PC-9 (cell line): ENCODE measurements around the gene LRFN5. TPM values are rescaled to one million over a fixed set of nuclear protein-coding genes. Genes with fewer than 3 reads are reported as not detected.

Source experiments
- BruUV-seq: library from RNA; stranded (reverse); fragments of 400-500 nt; replicated peaks from 2 replicates; lab custom pipeline; 2021; lab: Mats Ljungman, UMichigan
- CTCF ChIA-PET: fragments of 300-600 bp; sonication (Branson Sonifier 250); formaldehyde crosslinking; loops from one replicate; lab custom pipeline; 2022; ENCODE audit warnings: antibody characterized with exemption; lab: Charles Lee
- POLR2A ChIA-PET: fragments of 300-600 bp; sonication (Branson Sonifier 250); formaldehyde crosslinking; loops from one replicate; lab custom pipeline; 2022; ENCODE audit warnings: antibody characterized with exemption; ENCODE audit not compliant: unreplicated experiment; lab: Charles Lee
- DNase-seq, 2 experiments: peaks; one replicate each; pipeline versions ENCODE4 v3.0.0 to v3.0.0-alpha.2; 2015 to 2022; ENCODE audit warnings: mixed read lengths in 1 of 2
- H2AFZ ChIP-seq: fragments of 200-600 bp; sonication (generic); 2 replicates; pipeline ENCODE4 v1.8.1; 2017; ENCODE audit warnings: antibody characterized with exemption
- H3F3A ChIP-seq: fragments of 200-600 bp; sonication (generic); 2 replicates; pipeline ENCODE4 v1.8.1; 2017; ENCODE audit warnings: antibody characterized with exemption, mild to moderate bottlenecking, low read depth; ENCODE audit not compliant: insufficient read depth
- H3K27ac ChIP-seq: fragments of 200-600 bp; sonication (generic); 2 replicates; pipeline ENCODE4 v1.6.1; 2016; ENCODE audit warnings: mixed run types
- H3K27me3 ChIP-seq: fragments of 200-600 bp; sonication (generic); 2 replicates; pipeline ENCODE4 v1.6.1; 2016; ENCODE audit warnings: low read depth, mixed run types; ENCODE audit not compliant: insufficient read depth
- H3K36me3 ChIP-seq: fragments of 200-600 bp; sonication (generic); 2 replicates; pipeline ENCODE4 v1.6.1; 2016; ENCODE audit warnings: low read depth, mixed run types
- H3K4me1 ChIP-seq: fragments of 200-600 bp; sonication (generic); replicated peaks from 2 replicates; pipeline ENCODE4 v1.6.1; 2016; ENCODE audit warnings: mixed run types; ENCODE audit not compliant: insufficient read depth
- H3K4me2 ChIP-seq: fragments of 200-600 bp; sonication (generic); 2 replicates; pipeline ENCODE4 v1.6.1; 2017; ENCODE audit warnings: mixed run types
- H3K4me3 ChIP-seq: fragments of 200-600 bp; sonication (generic); 2 replicates; pipeline ENCODE4 v1.6.1; 2016; ENCODE audit warnings: mixed run types
- H3K79me2 ChIP-seq: fragments of 200-600 bp; sonication (generic); 2 replicates; pipeline ENCODE4 v1.6.1; 2017; ENCODE audit warnings: low read depth, mixed run types
- H3K9me2 ChIP-seq: fragments of 200-600 bp; sonication (generic); 2 replicates; pipeline ENCODE4 v1.8.1; 2017; ENCODE audit warnings: mild to moderate bottlenecking; ENCODE audit not compliant: insufficient read depth
- H3K9me3 ChIP-seq: fragments of 200-600 bp; sonication (generic); 2 replicates; pipeline ENCODE4 v1.8.1; 2016; ENCODE audit warnings: low read depth; ENCODE audit not compliant: insufficient read depth
- H4K20me1 ChIP-seq: fragments of 200-600 bp; sonication (generic); 2 replicates; pipeline ENCODE4 v1.8.1; 2017; ENCODE audit not compliant: insufficient read depth
- CTCF ChIP-seq: fragments of 200-600 bp; sonication (generic); conservative IDR thresholded peaks from 2 replicates; pipeline ENCODE4 v1.6.1; 2017; ENCODE audit warnings: mixed run types, antibody characterized with exemption, mild to moderate bottlenecking, moderate library complexity
- EZH2 ChIP-seq: fragments of 200-600 bp; sonication (generic); IDR thresholded peaks from 2 replicates; pipeline ENCODE4 v1.8.0; 2017; ENCODE audit warnings: antibody characterized with exemption, low read depth
- intact Hi-C: fragments of 100-400 bp; cut with micrococcal nuclease; formaldehyde crosslinking; loops from one replicate; pipeline ENCODE4 v1.10.0; 2022; ENCODE audit not compliant: unreplicated experiment
- total RNA-seq: library from RNA; stranded (reverse); gene quantifications from 2 replicates; pipeline ENCODE4 v1.2.3, GENCODE V29; 2021

Gene LRFN5
- total RNA-seq, 1 experiment from 2014 or later: not detected

DNA sequence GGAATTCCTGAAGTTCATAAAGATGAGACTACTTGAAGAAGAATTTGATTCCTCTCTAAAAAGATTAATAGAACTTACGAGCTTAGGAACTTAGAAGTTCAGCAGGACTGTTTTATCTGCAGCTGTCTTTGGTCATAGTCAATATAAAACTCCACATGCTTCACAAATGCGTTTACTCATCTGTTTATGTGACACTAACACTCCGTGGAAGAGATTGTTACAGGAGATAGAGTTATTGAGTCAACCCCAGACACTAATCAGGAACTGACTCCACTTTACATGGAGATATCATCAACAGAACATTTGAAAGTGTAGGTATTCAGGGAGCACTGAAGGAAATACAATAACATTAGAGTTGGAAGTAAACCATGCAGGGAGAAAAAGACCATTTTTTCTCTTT, 92.8 kb downstream of the LRFN5 start:
- no peak overlapping the region for H2AFZ ChIP-seq
- no peaks in the 10 kb centered on the region for H3K27me3 ChIP-seq
- H3K27ac ChIP-seq: no peak overlapping the region
- no peaks in the 10 kb centered on the region for H3K4me1 ChIP-seq
- POLR2A ChIA-PET: no interaction called here
- intact Hi-C loops: no loop called here
- H3K36me3 ChIP-seq: no peaks in the 10 kb centered on the region
- CTCF ChIA-PET: no interaction called here
- H3F3A ChIP-seq: no peaks in the 10 kb centered on the region
- no peaks in the 10 kb centered on the region for H3K79me2 ChIP-seq
- no TSS peak for BruUV-seq
- H3K9me2 ChIP-seq: no peaks in the 10 kb centered on the region
- no peaks in the 10 kb centered on the region for H3K9me3 ChIP-seq
- H3K4me3 ChIP-seq: no peak overlapping the region
- TF ChIP-seq CTCF (no peak), EZH2 (no peak)
- H3K4me2 ChIP-seq: no peak overlapping the region
- H4K20me1 ChIP-seq: no peaks in the 10 kb centered on the region
- no peak for DNase-seq

GRCh38 chr14:41718477-41719166, 111.9 kb downstream of the LRFN5 start:
- TF ChIP-seq CTCF: no peak
- no peak for TF ChIP-seq EZH2
- Histone ChIP-seq H3K4me1 (no peaks in the 10 kb centered on the region), H3K27me3 (no peaks in the 10 kb centered on the region), H3K79me2 (no peaks in the 10 kb centered on the region), H3K4me3 (no peak overlapping the region), H3K9me3 (no peaks in the 10 kb centered on the region), H3K4me2 (no peak overlapping the region), H3K27ac (no peak overlapping the region), H2AFZ (no peak overlapping the region), H4K20me1 (no peaks in the 10 kb centered on the region), H3K9me2 (no peaks in the 10 kb centered on the region), H3K36me3 (no peaks in the 10 kb centered on the region), H3F3A (no peaks in the 10 kb centered on the region)
- BruUV-seq: no TSS peak
- CTCF ChIA-PET: no interaction called here
- no peak for DNase-seq
- intact Hi-C loops: no loop called here
- POLR2A ChIA-PET: no interaction called here

GRCh38 chr14:41739203-41739602, 132.5 kb downstream of the LRFN5 start:
- no peak overlapping the region for H2AFZ ChIP-seq
- ChIA-PET POLR2A (no interaction called here), CTCF (no interaction called here)
- H3K27ac ChIP-seq: no peak overlapping the region
- no peaks in the 10 kb centered on the region for H3K36me3 ChIP-seq
- no peak overlapping the region for H3K4me3 ChIP-seq
- no peaks in the 10 kb centered on the region for H3F3A ChIP-seq
- no TSS peak for BruUV-seq
- no peaks in the 10 kb centered on the region for H3K79me2 ChIP-seq
- H3K27me3 ChIP-seq: no peaks in the 10 kb centered on the region
- no peak overlapping the region for H3K4me2 ChIP-seq
- no peak for DNase-seq
- TF ChIP-seq EZH2 (no peak), CTCF (no peak)
- H4K20me1 ChIP-seq: no peaks in the 10 kb centered on the region
- no peaks in the 10 kb centered on the region for H3K9me2 ChIP-seq
- H3K4me1 ChIP-seq: no peaks in the 10 kb centered on the region
- intact Hi-C loops: no loop called here
- H3K9me3 ChIP-seq: no peaks in the 10 kb centered on the region
